AG04449 (cell line): ENCODE measurements around the gene IFITM10.
A peak's percentile ranks its signal among the peaks of the same experiment; 100 is the strongest.

Experiments
- CTCF ChIA-PET: fragments of 350-600 bp; formaldehyde crosslinking; extraction: SDS; loops from one replicate; lab custom pipeline; 2021; ENCODE audit warnings: antibody characterized with exemption; lab: Yijun Ruan, JAX
- POLR2A ChIA-PET: fragments of 400-600, 350-600 bp; formaldehyde crosslinking; extraction: SDS; loops from one replicate; lab custom pipeline; 2020; ENCODE audit warnings: antibody characterized with exemption, inconsistent platforms; lab: Yijun Ruan, JAX
- DNase-seq: peaks from one replicate; pipeline ENCODE4 v3.0.0-alpha.2; 2010; ENCODE audit warnings: low read depth, low spot score
- H3K4me3 ChIP-seq: 2 replicates; pipeline ENCODE4 v1.5.1; 2011; ENCODE audit warnings: low read depth, mild to moderate bottlenecking, control low read depth, low read length
- CTCF ChIP-seq: IDR thresholded peaks from one replicate; pipeline ENCODE4 v1.5.1; 2011; ENCODE audit warnings: mild to moderate bottlenecking, moderate library complexity, low read length, control low read depth, inconsistent platforms; ENCODE audit not compliant: insufficient read depth; ENCODE audit errors: missing control alignments

The IFITM10 gene

GRCh38 chr11:1749395-1750351 lies 722 bp downstream of the IFITM10 start:
- H3K4me3 ChIP-seq = peak overlapping the region; percentile 32
- POLR2A ChIA-PET = interaction anchor here (0.7 to 1.3 kb wide), 4 partner anchors 10 to 33 kb away, joined by 3 to 4 read pairs (median 3); partner anchors contain the start of gene CTSD
- CTCF ChIA-PET = interaction anchor here (1.2 to 1.6 kb wide), 4 partner anchors 10 to 402 kb away, joined by 3 to 7 read pairs (median 5); no protein-coding TSS in a partner anchor
- peak; percentile 60 for DNase-seq
- no peak for TF ChIP-seq CTCF

- POLR2A ChIA-PET = interaction anchor here (1.1 kb wide), 1 partner anchor 15 kb away, joined by 3 read pairs; the partner anchor contains the start of gene CTSD
- peak overlapping the region; percentile 32 for H3K4me3 ChIP-seq
- no peak for TF ChIP-seq CTCF
- CTCF ChIA-PET = interaction anchor here (1.4 to 1.6 kb wide), 2 partner anchors 54 to 84 kb away, joined by 6 to 7 read pairs; no protein-coding TSS in a partner anchor
- DNase-seq = no peak
These were observed 1.6 kb downstream of the IFITM10 start for GRCh38 chr11:1748636-1749394.

DNA sequence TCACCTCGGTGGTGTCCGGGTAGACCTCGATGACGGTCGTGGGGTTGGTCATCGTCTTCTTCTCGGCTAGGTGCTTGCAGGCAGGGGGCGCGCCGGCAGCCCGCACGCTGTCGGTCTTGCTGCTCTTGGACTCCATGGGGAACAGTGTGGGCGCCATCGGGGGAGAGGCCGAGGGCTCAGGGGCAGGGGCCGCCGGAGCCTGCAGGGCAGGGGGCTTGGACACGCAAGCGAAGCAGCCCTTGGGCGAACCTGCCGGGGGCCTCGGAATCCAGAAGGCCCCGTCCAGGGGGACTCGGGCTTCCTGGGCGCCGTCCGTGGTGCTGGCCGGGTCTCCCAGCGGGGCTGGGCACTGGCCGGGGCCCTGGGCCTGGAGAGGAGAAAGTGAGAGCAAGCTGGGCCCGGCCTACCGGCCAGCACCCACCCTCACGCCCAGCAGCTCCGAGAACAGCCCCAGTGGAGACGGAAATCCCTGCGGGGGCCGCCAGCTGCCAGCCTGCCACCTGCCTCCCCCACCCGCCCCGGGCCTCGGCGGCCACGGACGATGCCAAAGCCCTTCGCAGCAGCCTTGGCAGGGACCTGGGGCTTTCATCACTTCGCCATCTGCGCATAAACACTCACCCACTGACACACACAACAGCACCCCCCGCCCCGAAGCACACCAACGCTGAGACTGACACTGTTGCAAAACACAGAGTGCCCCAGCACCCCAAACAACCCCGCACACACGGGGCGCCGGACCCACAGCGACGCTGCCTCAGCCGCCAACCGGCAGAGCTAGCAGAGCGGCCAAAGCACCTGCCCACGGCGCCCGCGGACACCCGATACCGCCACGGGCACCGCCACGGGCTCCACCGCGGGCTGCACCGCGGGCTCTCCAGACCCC lies 2.4 kb downstream of the IFITM10 start:
- peak overlapping the region; percentile 27 for H3K4me3 ChIP-seq
- ChIA-PET POLR2A (no interaction called here), CTCF (no interaction called here)
- no peak for DNase-seq
- no peak for TF ChIP-seq CTCF

- TF ChIP-seq CTCF = no peak
- no peak overlapping the region for H3K4me3 ChIP-seq
- POLR2A ChIA-PET = no interaction called here
- CTCF ChIA-PET = no interaction called here
- DNase-seq = no peak
These were observed 3.2 kb downstream of the IFITM10 start for GRCh38 chr11:1746956-1747752.

- TF ChIP-seq CTCF = no peak
- POLR2A ChIA-PET = no interaction called here
- CTCF ChIA-PET = no interaction called here
- DNase-seq = no peak
- no peak overlapping the region for H3K4me3 ChIP-seq
These were observed 3.9 kb downstream of the IFITM10 start for GRCh38 chr11:1746511-1746931.
